Nephron (organoid): Measurements from ENCODE around the gene COL20A1.
A peak's percentile ranks its signal among the peaks of the same experiment; 100 is the strongest.

Experiments
- H3K27ac Mint-ChIP-seq, 3 experiments: 2 replicates each; pipeline ENCODE4 v1.8.0; 2020; ENCODE audit warnings: mixed read lengths in 3 of 3, mild to moderate bottlenecking in 2 of 3, moderate library complexity in 1 of 3
- H3K27me3 Mint-ChIP-seq: 2 replicates; pipeline ENCODE4 v1.8.0; 2021; ENCODE audit warnings: low read depth, mild to moderate bottlenecking, moderate library complexity, mixed read lengths
- H3K36me3 Mint-ChIP-seq: 2 replicates; pipeline ENCODE4 v1.8.0; 2020; ENCODE audit warnings: low read depth, mixed read lengths
- H3K4me1 Mint-ChIP-seq: 2 replicates; pipeline ENCODE4 v1.8.0; 2020; ENCODE audit warnings: mixed read lengths
- H3K4me3 Mint-ChIP-seq, 3 experiments: 2 replicates each; pipeline ENCODE4 v1.8.0; 2020; ENCODE audit warnings: mild to moderate bottlenecking in 3 of 3, mixed read lengths in 3 of 3, moderate library complexity in 2 of 3
- H3K9me3 Mint-ChIP-seq: 2 replicates; pipeline ENCODE4 v1.8.0; 2020; ENCODE audit warnings: mixed read lengths
- TF ChIP-seq, protein P1 (sequence below), 3 experiments: fragments of 200-600 bp; sonication (generic); IDR thresholded peaks; one replicate each; pipeline ENCODE4 v1.5.0; 2021; ENCODE audit warnings: antibody characterized with exemption in 3 of 3; ENCODE audit not compliant: unreplicated experiment in 3 of 3

The COL20A1 gene

GRCh38 chr20:63322146-63322932 is 29.4 kb downstream of the COL20A1 start:
- Mint-ChIP-seq H3K4me1 (peaks cover 22% of the 10 kb centered on the region), H3K27ac (peak overlapping the region in 1 of 3 experiments; percentile 97), H3K4me3 (no peak overlapping the region), H3K36me3 (no peaks in the 10 kb centered on the region), H3K9me3 (no peaks in the 10 kb centered on the region), H3K27me3 (peaks cover 3% of the 10 kb centered on the region)
- TF ChIP-seq, protein P1, sequence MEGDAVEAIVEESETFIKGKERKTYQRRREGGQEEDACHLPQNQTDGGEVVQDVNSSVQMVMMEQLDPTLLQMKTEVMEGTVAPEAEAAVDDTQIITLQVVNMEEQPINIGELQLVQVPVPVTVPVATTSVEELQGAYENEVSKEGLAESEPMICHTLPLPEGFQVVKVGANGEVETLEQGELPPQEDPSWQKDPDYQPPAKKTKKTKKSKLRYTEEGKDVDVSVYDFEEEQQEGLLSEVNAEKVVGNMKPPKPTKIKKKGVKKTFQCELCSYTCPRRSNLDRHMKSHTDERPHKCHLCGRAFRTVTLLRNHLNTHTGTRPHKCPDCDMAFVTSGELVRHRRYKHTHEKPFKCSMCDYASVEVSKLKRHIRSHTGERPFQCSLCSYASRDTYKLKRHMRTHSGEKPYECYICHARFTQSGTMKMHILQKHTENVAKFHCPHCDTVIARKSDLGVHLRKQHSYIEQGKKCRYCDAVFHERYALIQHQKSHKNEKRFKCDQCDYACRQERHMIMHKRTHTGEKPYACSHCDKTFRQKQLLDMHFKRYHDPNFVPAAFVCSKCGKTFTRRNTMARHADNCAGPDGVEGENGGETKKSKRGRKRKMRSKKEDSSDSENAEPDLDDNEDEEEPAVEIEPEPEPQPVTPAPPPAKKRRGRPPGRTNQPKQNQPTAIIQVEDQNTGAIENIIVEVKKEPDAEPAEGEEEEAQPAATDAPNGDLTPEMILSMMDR (IDR thresholded peaks at IDR 0.05; ENCODE audit: unreplicated experiment in 3 of 3), result no peak

GRCh38 chr20:63322933-63323273 is 29.9 kb downstream of the COL20A1 start:
- Mint-ChIP-seq H3K27ac (peak overlapping the region in 2 of 3 experiments; percentile 85 to 97), H3K27me3 (peaks cover under 1% of the 10 kb centered on the region), H3K36me3 (no peaks in the 10 kb centered on the region), H3K4me3 (peak overlapping the region in 1 of 3 experiments; percentile 61), H3K9me3 (no peaks in the 10 kb centered on the region), H3K4me1 (peaks cover 22% of the 10 kb centered on the region)
- TF ChIP-seq, protein P1 (IDR thresholded peaks at IDR 0.05; ENCODE audit: unreplicated experiment in 3 of 3), result no peak

- H3K9me3 Mint-ChIP-seq, result no peaks in the 10 kb centered on the region
- H3K27me3 Mint-ChIP-seq, result no peaks in the 10 kb centered on the region
- H3K36me3 Mint-ChIP-seq, result no peaks in the 10 kb centered on the region
- peaks cover 22% of the 10 kb centered on the region for H3K4me1 Mint-ChIP-seq
- TF ChIP-seq, protein P1 (IDR thresholded peaks at IDR 0.05; ENCODE audit: unreplicated experiment in 3 of 3), result no peak
- peak overlapping the region in 2 of 3 experiments; percentile 85 to 97 for H3K27ac Mint-ChIP-seq
- H3K4me3 Mint-ChIP-seq, result peak overlapping the region in 1 of 3 experiments; percentile 61
These were observed 30.5 kb downstream of the COL20A1 start for GRCh38 chr20:63323357-63323981.

- TF ChIP-seq, protein P1 (IDR thresholded peaks at IDR 0.05; ENCODE audit: unreplicated experiment in 3 of 3), result no peak
- no peaks in the 10 kb centered on the region for H3K36me3 Mint-ChIP-seq
- no peaks in the 10 kb centered on the region for H3K27me3 Mint-ChIP-seq
- no peak overlapping the region for H3K4me3 Mint-ChIP-seq
- no peak overlapping the region for H3K27ac Mint-ChIP-seq
- H3K4me1 Mint-ChIP-seq, result peaks cover 22% of the 10 kb centered on the region
- no peaks in the 10 kb centered on the region for H3K9me3 Mint-ChIP-seq
These were observed 32.1 kb downstream of the COL20A1 start for GRCh38 chr20:63325021-63325471.

- H3K4me1 Mint-ChIP-seq, result peaks cover 25% of the 10 kb centered on the region
- H3K4me3 Mint-ChIP-seq, result no peak overlapping the region
- H3K9me3 Mint-ChIP-seq, result no peaks in the 10 kb centered on the region
- no peaks in the 10 kb centered on the region for H3K27me3 Mint-ChIP-seq
- H3K36me3 Mint-ChIP-seq, result no peaks in the 10 kb centered on the region
- TF ChIP-seq, protein P1 (IDR thresholded peaks at IDR 0.05; ENCODE audit: unreplicated experiment in 3 of 3), result no peak
- no peak overlapping the region for H3K27ac Mint-ChIP-seq
These were observed 32.7 kb downstream of the COL20A1 start for GRCh38 chr20:63325554-63326313.
